Parathyroid adenoma (tissue), 2 donors: ENCODE measurements around the gene RPIA.

Source experiments
- H2AFZ ChIP-seq: fragments of 300-600 bp; sonication (generic); one replicate; pipeline ENCODE4 v1.7.0; 2017; ENCODE audit warnings: antibody characterized with exemption, mild to moderate bottlenecking
- H3K27ac ChIP-seq: fragments of 300-600 bp; sonication (generic); one replicate; pipeline ENCODE4 v1.7.0; 2017
- H3K27me3 ChIP-seq: fragments of 300-600 bp; sonication (generic); one replicate; pipeline ENCODE4 v1.7.0; 2017; ENCODE audit warnings: low read length; ENCODE audit not compliant: control insufficient read depth, insufficient read depth
- H3K36me3 ChIP-seq: fragments of 300-600 bp; sonication (generic); one replicate; pipeline ENCODE4 v1.7.0; 2017; ENCODE audit warnings: low read length; ENCODE audit not compliant: control insufficient read depth, insufficient read depth
- H3K4me1 ChIP-seq: fragments of 300-600 bp; sonication (generic); one replicate; pipeline ENCODE4 v1.7.0; 2017; ENCODE audit warnings: control low read depth
- H3K4me2 ChIP-seq: fragments of 300-600 bp; sonication (generic); one replicate; pipeline ENCODE4 v1.7.0; 2017; ENCODE audit warnings: low read length
- H3K4me3 ChIP-seq: fragments of 300-600 bp; sonication (generic); one replicate; pipeline ENCODE4 v1.7.0; 2017; ENCODE audit warnings: low read depth, low read length
- H3K79me2 ChIP-seq: fragments of 300-600 bp; sonication (generic); one replicate; pipeline ENCODE4 v1.7.0; 2017; ENCODE audit warnings: control low read depth
- H3K9ac ChIP-seq: fragments of 300-600 bp; sonication (generic); one replicate; pipeline ENCODE4 v1.7.0; 2017; ENCODE audit warnings: mild to moderate bottlenecking
- H3K9me3 ChIP-seq: fragments of 300-600 bp; sonication (generic); one replicate; pipeline ENCODE4 v1.7.0; 2017; ENCODE audit warnings: low read length; ENCODE audit not compliant: control insufficient read depth
- CTCF ChIP-seq: fragments of 300-600 bp; sonication (generic); IDR thresholded peaks from one replicate; pipeline ENCODE4 v1.7.0; 2017; ENCODE audit warnings: antibody characterized with exemption, mild to moderate bottlenecking
- donor health status: primary hyperparathyroidism.

RPIA gene

GRCh38 chr2:88720399-88720798 lies 28.9 kb downstream of the RPIA start:
- Histone ChIP-seq H3K36me3 (no peaks in the 10 kb centered on the region), H3K4me2 (no peak overlapping the region), H3K9me3 (no peaks in the 10 kb centered on the region), H3K4me3 (no peak overlapping the region), H3K4me1 (no peaks in the 10 kb centered on the region), H3K27me3 (no peaks in the 10 kb centered on the region), H3K79me2 (no peaks in the 10 kb centered on the region), H3K27ac (no peak overlapping the region), H2AFZ (no peak overlapping the region), H3K9ac (no peak overlapping the region)
- TF ChIP-seq CTCF: no peak

- H3K79me2 ChIP-seq: no peaks in the 10 kb centered on the region
- no peak for TF ChIP-seq CTCF
- no peak overlapping the region for H3K27ac ChIP-seq
- H3K4me3 ChIP-seq: no peak overlapping the region
- H3K4me1 ChIP-seq: no peaks in the 10 kb centered on the region
- no peak overlapping the region for H2AFZ ChIP-seq
- no peaks in the 10 kb centered on the region for H3K27me3 ChIP-seq
- no peaks in the 10 kb centered on the region for H3K9me3 ChIP-seq
- no peak overlapping the region for H3K4me2 ChIP-seq
- H3K36me3 ChIP-seq: no peaks in the 10 kb centered on the region
- H3K9ac ChIP-seq: no peak overlapping the region
Measured at GRCh38 chr2:88721268-88721667, 29.8 kb downstream of the RPIA start.

GRCh38 chr2:88724643-88725332 lies 33.3 kb downstream of the RPIA start:
- Histone ChIP-seq H3K9me3 (no peaks in the 10 kb centered on the region), H3K27ac (no peak overlapping the region), H2AFZ (no peak overlapping the region), H3K4me1 (no peaks in the 10 kb centered on the region), H3K36me3 (no peaks in the 10 kb centered on the region), H3K27me3 (no peaks in the 10 kb centered on the region), H3K9ac (no peak overlapping the region), H3K4me2 (no peak overlapping the region), H3K4me3 (no peak overlapping the region), H3K79me2 (peaks cover 4% of the 10 kb centered on the region)
- no peak for TF ChIP-seq CTCF

- Histone ChIP-seq H3K4me3 (no peak overlapping the region), H3K9ac (no peak overlapping the region), H3K27me3 (no peaks in the 10 kb centered on the region), H3K4me1 (no peaks in the 10 kb centered on the region), H2AFZ (no peak overlapping the region), H3K4me2 (no peak overlapping the region), H3K36me3 (no peaks in the 10 kb centered on the region), H3K9me3 (no peaks in the 10 kb centered on the region), H3K79me2 (peaks cover 4% of the 10 kb centered on the region), H3K27ac (no peak overlapping the region)
- TF ChIP-seq CTCF: no peak
Measured at GRCh38 chr2:88729061-88729745, 37.7 kb downstream of the RPIA start.
